ENCODE results near the gene SLC38A1. TPM values are rescaled to one million over a fixed set of nuclear protein-coding genes. Genes with fewer than 3 reads are reported as not detected.

The SLC38A1 gene
- total RNA-seq, 1 experiment from 2014 or later, result 155 TPM

DNA sequence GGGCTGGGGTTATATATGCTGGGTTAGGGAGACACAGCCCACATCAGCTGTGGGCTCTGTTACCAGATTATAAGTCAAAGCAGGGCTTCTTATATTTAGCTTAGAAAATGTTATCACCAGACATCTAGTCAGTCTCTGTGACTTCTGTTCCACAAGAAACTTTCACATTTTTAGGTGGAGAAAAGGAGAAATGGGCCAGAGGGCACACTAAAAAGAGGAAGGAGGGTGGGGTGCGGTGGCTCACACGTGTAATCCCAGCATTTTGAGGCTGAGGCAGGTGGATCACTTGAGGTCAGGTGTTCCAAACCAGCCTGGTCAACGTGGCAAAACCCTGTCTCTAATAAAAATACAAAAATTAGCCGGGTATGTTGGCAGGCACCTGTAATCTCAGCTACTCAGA is 28.0 kb upstream of the SLC38A1 start:
- no peak overlapping the region for H3K27ac ChIP-seq (ENCODE audit: low read depth, low read length)
- H3K9ac ChIP-seq (ENCODE audit: low read length), result no peak overlapping the region
- H3K9me3 ChIP-seq (ENCODE audit: control insufficient read depth in 1 of 2, insufficient read depth in 1 of 2, low read depth in 1 of 2, low read length in 2 of 2), result no peaks in the 10 kb centered on the region
- ChIA-PET CTCF (no interaction called here), RAD21 (ENCODE audit: low non-redundant PET in 1 of 2, low total read pairs in 2 of 2, uncharacterized antibody in 2 of 2, unreplicated experiment in 2 of 2) (no interaction called here), POLR2A (no interaction called here)
- intact Hi-C loops (cut with micrococcal nuclease), result no loop called here
- no peaks in the 10 kb centered on the region for H3K27me3 ChIP-seq (ENCODE audit: insufficient read depth, low read length)
- TF ChIP-seq EZH2phosphoT487 (IDR thresholded peaks at IDR 0.05; ENCODE audit: borderline replicate concordance) (no peak), JUND (IDR thresholded peaks at IDR 0.05) (no peak), ELF1 (IDR thresholded peaks at IDR 0.05; ENCODE audit: borderline replicate concordance, low read depth) (no peak), EZH2 (IDR thresholded peaks at IDR 0.05) (no peak), YY1 (IDR thresholded peaks at IDR 0.05; ENCODE audit: extremely low read depth, insufficient replicate concordance, low read depth, low read length) (no peak), RAD21 (IDR thresholded peaks at IDR 0.05; ENCODE audit: low read depth) (no peak), SP1 (IDR thresholded peaks at IDR 0.05; ENCODE audit: low read depth) (no peak), FOSL1 (IDR thresholded peaks at IDR 0.05; ENCODE audit: low read depth) (no peak), EGR1 (IDR thresholded peaks at IDR 0.05; ENCODE audit: low read depth) (no peak), TCF7L2 (IDR thresholded peaks at IDR 0.05; ENCODE audit: borderline replicate concordance, extremely low read depth, insufficient read depth, insufficient read length) (no peak), CEBPB (IDR thresholded peaks at IDR 0.05; ENCODE audit: low read depth) (no peak)
- TF ChIP-seq, protein P1, sequence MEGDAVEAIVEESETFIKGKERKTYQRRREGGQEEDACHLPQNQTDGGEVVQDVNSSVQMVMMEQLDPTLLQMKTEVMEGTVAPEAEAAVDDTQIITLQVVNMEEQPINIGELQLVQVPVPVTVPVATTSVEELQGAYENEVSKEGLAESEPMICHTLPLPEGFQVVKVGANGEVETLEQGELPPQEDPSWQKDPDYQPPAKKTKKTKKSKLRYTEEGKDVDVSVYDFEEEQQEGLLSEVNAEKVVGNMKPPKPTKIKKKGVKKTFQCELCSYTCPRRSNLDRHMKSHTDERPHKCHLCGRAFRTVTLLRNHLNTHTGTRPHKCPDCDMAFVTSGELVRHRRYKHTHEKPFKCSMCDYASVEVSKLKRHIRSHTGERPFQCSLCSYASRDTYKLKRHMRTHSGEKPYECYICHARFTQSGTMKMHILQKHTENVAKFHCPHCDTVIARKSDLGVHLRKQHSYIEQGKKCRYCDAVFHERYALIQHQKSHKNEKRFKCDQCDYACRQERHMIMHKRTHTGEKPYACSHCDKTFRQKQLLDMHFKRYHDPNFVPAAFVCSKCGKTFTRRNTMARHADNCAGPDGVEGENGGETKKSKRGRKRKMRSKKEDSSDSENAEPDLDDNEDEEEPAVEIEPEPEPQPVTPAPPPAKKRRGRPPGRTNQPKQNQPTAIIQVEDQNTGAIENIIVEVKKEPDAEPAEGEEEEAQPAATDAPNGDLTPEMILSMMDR (IDR thresholded peaks at IDR 0.05 in 2 of 3, conservative IDR thresholded peaks at IDR 0.05 in 1 of 3; ENCODE audit: borderline replicate concordance in 1 of 3, insufficient read depth in 1 of 3, low read depth in 2 of 3, low read length in 2 of 3), result no peak
- TF ChIP-seq, protein P2, sequence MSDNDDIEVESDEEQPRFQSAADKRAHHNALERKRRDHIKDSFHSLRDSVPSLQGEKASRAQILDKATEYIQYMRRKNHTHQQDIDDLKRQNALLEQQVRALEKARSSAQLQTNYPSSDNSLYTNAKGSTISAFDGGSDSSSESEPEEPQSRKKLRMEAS (IDR thresholded peaks at IDR 0.05), result no peak
- TF ChIP-seq, protein P3, sequence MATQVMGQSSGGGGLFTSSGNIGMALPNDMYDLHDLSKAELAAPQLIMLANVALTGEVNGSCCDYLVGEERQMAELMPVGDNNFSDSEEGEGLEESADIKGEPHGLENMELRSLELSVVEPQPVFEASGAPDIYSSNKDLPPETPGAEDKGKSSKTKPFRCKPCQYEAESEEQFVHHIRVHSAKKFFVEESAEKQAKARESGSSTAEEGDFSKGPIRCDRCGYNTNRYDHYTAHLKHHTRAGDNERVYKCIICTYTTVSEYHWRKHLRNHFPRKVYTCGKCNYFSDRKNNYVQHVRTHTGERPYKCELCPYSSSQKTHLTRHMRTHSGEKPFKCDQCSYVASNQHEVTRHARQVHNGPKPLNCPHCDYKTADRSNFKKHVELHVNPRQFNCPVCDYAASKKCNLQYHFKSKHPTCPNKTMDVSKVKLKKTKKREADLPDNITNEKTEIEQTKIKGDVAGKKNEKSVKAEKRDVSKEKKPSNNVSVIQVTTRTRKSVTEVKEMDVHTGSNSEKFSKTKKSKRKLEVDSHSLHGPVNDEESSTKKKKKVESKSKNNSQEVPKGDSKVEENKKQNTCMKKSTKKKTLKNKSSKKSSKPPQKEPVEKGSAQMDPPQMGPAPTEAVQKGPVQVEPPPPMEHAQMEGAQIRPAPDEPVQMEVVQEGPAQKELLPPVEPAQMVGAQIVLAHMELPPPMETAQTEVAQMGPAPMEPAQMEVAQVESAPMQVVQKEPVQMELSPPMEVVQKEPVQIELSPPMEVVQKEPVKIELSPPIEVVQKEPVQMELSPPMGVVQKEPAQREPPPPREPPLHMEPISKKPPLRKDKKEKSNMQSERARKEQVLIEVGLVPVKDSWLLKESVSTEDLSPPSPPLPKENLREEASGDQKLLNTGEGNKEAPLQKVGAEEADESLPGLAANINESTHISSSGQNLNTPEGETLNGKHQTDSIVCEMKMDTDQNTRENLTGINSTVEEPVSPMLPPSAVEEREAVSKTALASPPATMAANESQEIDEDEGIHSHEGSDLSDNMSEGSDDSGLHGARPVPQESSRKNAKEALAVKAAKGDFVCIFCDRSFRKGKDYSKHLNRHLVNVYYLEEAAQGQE (IDR thresholded peaks at IDR 0.05; ENCODE audit: low read depth), result no peak
- no peaks in the 10 kb centered on the region for H3K4me1 ChIP-seq (ENCODE audit: control insufficient read depth in 1 of 2, insufficient read depth in 2 of 2, low read length in 2 of 2)
- no peaks in the 10 kb centered on the region for H3K36me3 ChIP-seq (ENCODE audit: control insufficient read depth in 1 of 2, insufficient read depth in 2 of 2, low read length in 2 of 2)
- H3K9me2 ChIP-seq (ENCODE audit: insufficient read depth), result no peaks in the 10 kb centered on the region
- no peak overlapping the region for H3K4me3 ChIP-seq (replicated peaks in 1 of 2; ENCODE audit: low read depth in 1 of 2, low read length in 2 of 2)
- no peaks in the 10 kb centered on the region for H3K79me2 ChIP-seq (ENCODE audit: insufficient read depth, low read length)
- no peak overlapping the region for H2AFZ ChIP-seq (ENCODE audit: low read depth, low read length, poor library complexity, severe bottlenecking)
- no peak for ATAC-seq
- no TSS peak for BruUV-seq (replicated peaks)
- no peak overlapping the region for H3K4me2 ChIP-seq (ENCODE audit: low read length)
- DNase-seq (ENCODE audit: low read depth, low spot score), result no peak
- H4K20me1 ChIP-seq (ENCODE audit: insufficient read depth), result no peaks in the 10 kb centered on the region

All from HCT116 (cell line).